ENCODE data around the gene IGFBP1.

GRCh38 chr7:45912972-45913371 lies 24.7 kb downstream of the IGFBP1 start:
- no peak for TF ChIP-seq POLR2A (IDR thresholded peaks at IDR 0.05)
- no peak for TF ChIP-seq CTCF (IDR thresholded peaks at IDR 0.05 in 8 of 11, conservative IDR thresholded peaks at IDR 0.05 in 3 of 11)
- TF ChIP-seq POLR2AphosphoS5 (IDR thresholded peaks at IDR 0.05) = no peak
